ENCODE data around the gene CDCP2. TPM values are rescaled to one million over a fixed set of nuclear protein-coding genes. Genes with fewer than 3 reads are reported as not detected.
"Not testable (repeated sequence)": the region's sequence is repeated elsewhere in the genome, so short reads cannot be mapped to it uniquely, and the experiment has no call there.

The CDCP2 gene
- total RNA-seq, 1 donor from 2014 or later = not detected

DNA sequence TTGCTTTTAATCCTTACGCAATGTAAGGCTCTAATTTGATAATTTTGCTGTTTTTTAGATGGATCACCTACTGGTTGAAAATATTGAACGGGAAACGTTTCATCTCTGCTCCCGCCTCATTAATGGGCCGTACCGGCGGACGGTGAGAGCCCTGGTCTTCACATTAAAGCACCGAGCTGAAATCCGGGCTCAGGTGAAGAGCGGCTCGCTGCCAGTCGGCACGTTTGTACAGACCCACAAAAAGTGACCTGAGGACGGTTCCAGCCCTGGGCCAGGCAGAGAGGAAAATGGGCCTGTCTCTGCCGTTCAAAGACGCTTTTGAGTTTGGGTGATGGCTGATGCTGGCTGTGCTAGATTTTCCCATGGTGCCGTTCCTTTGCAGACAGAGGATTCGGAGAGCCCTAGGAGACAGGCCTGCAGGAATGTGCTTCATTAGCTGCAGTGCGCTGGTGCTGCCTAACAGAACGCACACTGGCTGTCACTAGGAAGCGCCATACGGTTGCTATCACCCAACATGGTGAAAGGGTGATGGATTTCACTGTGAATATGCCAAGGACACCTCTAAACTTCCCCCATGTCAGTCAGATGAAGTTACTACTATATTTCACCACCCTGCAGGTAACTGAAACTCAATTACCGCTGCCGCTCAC is 56.4 kb downstream of the CDCP2 start:
- TF ChIP-seq, protein P1, sequence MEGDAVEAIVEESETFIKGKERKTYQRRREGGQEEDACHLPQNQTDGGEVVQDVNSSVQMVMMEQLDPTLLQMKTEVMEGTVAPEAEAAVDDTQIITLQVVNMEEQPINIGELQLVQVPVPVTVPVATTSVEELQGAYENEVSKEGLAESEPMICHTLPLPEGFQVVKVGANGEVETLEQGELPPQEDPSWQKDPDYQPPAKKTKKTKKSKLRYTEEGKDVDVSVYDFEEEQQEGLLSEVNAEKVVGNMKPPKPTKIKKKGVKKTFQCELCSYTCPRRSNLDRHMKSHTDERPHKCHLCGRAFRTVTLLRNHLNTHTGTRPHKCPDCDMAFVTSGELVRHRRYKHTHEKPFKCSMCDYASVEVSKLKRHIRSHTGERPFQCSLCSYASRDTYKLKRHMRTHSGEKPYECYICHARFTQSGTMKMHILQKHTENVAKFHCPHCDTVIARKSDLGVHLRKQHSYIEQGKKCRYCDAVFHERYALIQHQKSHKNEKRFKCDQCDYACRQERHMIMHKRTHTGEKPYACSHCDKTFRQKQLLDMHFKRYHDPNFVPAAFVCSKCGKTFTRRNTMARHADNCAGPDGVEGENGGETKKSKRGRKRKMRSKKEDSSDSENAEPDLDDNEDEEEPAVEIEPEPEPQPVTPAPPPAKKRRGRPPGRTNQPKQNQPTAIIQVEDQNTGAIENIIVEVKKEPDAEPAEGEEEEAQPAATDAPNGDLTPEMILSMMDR (IDR thresholded peaks at IDR 0.05; ENCODE audit: unreplicated experiment) = no peak
- H3K4me1 Mint-ChIP-seq (ENCODE audit: low read depth) = peaks cover 13% of the 10 kb centered on the region
- no peak overlapping the region for H3K27ac Mint-ChIP-seq
- no peaks in the 10 kb centered on the region for H3K9me3 Mint-ChIP-seq (ENCODE audit: low read depth)
- no peak overlapping the region for H3K4me3 Mint-ChIP-seq (ENCODE audit: low read depth)
- DNase-seq (ENCODE audit: low spot score, unreplicated experiment) = no peak
- peaks cover 10% of the 10 kb centered on the region for H3K36me3 Mint-ChIP-seq (ENCODE audit: insufficient read depth)
- no peaks in the 10 kb centered on the region for H3K27me3 Mint-ChIP-seq

DNA sequence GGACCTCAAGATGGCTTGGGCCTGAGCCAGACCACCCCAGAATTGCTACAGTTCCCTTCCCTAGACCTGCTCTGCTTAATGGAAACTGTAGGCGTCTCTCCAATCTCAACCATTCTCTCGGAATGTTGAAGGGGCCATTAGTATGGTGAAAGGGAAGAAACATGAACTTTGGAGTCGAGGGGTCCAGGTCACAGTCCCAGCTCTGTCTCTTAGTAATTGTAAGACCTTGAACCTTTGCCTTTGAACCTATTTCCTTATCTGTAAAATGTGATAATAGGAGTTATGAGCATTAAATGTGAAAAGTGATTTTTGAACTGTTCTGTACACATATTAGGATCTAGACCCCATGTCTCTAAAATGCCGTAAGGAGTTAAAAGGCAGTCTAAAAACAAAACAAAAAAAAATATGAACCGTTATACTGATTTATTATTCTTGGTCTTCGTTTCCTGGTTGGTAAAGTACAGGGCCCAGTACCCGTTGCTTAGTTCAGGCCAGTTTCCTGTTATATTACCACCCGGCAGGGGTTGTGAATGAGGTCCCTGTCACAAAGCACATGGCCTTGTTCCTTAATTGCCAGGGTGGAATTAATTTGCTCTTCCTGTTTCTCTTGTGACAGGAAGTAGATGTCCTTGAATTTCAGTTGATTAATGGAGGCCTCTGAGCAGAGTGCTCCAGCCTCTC is 57.1 kb downstream of the CDCP2 start:
- peaks cover 13% of the 10 kb centered on the region for H3K4me1 Mint-ChIP-seq (ENCODE audit: low read depth)
- H3K9me3 Mint-ChIP-seq (ENCODE audit: low read depth) = no peaks in the 10 kb centered on the region
- TF ChIP-seq, protein P1 (IDR thresholded peaks at IDR 0.05; ENCODE audit: unreplicated experiment) = no peak
- H3K27me3 Mint-ChIP-seq = no peaks in the 10 kb centered on the region
- no peak overlapping the region for H3K27ac Mint-ChIP-seq
- no peak overlapping the region for H3K4me3 Mint-ChIP-seq (ENCODE audit: low read depth)
- no peak for DNase-seq (ENCODE audit: low spot score, unreplicated experiment)
- H3K36me3 Mint-ChIP-seq (ENCODE audit: insufficient read depth) = peaks cover 7% of the 10 kb centered on the region

DNA sequence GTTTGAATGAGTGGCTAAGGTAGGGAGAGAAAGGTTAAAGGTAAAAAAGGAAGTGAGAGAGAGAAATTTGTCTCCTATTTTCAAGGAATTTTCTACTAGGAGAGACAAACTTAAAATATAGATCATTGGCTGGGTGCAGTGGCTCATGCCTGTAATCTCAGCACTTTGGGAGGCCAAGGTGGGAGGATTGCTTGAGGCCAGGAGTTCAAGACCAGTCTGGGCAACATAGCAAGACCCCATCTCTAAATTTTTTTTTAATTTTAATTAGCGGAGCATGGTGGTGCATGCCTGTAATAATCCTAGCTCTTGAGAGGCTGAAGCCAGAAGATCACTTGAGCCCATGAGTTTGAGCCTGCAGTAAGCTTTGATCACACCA is 58.1 kb downstream of the CDCP2 start:
- H3K4me3 Mint-ChIP-seq (ENCODE audit: low read depth); H3K27ac Mint-ChIP-seq; H3K27me3 Mint-ChIP-seq; DNase-seq (ENCODE audit: low spot score, unreplicated experiment); H3K4me1 Mint-ChIP-seq (ENCODE audit: low read depth); H3K9me3 Mint-ChIP-seq (ENCODE audit: low read depth); H3K36me3 Mint-ChIP-seq (ENCODE audit: insufficient read depth): not testable (repeated sequence)

DNA sequence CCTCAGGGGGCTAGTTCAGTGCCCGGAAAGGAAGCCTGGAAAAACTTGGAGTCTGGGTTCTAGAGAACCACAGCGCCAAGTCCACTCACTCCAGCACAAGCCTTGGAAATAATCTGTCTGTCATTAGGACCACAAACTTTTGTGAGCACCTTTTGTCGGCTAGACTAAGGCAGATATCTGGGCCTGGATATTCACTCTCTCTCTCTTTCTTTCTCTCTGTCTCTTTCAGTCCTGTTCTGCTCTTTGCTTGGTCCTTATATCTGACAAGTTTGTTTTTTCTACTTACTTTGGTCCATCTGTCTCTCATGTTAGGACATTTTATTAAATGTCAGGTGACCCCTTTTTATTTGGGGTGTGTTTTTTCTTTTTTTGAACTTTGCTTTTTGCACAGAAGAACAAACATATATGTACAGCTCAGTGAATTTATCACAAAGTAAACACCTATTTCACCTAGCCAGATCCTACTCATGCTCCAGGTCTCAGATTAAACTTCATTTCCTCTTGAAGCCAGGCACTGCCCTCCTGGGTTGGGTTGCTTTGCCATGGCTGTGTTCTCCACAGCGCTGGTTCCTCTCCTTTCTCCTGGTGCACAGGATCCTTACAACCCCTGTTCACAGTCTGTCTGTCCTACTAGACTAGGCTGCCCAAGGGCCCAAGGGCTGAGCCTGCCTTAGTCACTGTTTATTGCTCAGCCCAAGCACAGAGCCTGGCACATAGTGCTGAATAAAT is 58.6 kb downstream of the CDCP2 start:
- Mint-ChIP-seq H3K4me1 (ENCODE audit: low read depth) (peaks cover 7% of the 10 kb centered on the region), H3K27me3 (no peaks in the 10 kb centered on the region), H3K36me3 (ENCODE audit: insufficient read depth) (peaks cover 5% of the 10 kb centered on the region), H3K27ac (peak overlapping the region; percentile 25), H3K9me3 (ENCODE audit: low read depth) (no peaks in the 10 kb centered on the region), H3K4me3 (ENCODE audit: low read depth) (no peak overlapping the region)
- TF ChIP-seq, protein P1 (IDR thresholded peaks at IDR 0.05; ENCODE audit: unreplicated experiment) = no peak
- DNase-seq (ENCODE audit: low spot score, unreplicated experiment) = no peak

DNA sequence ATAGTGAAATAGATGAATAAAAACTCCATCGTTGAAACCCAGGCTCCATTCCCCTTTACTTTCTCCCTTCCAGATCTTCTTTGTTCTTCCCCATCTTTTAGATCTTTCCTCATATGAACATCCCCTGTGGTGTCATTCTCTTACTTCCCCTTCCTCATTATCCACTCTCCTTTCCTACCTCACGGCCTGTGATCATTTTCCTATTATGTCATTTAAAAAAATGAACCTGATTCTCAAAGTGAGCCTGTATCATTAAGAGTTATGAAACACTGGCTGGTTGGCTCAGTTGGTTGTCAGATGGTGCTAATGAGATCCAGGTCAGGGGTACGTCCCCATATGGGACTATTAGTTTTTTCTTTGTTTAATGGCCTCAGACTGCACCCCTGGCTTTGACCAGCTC is 61.1 kb downstream of the CDCP2 start:
- H3K4me3 Mint-ChIP-seq (ENCODE audit: low read depth) = no peak overlapping the region
- no peaks in the 10 kb centered on the region for H3K27me3 Mint-ChIP-seq
- H3K9me3 Mint-ChIP-seq (ENCODE audit: low read depth) = no peaks in the 10 kb centered on the region
- no peak overlapping the region for H3K27ac Mint-ChIP-seq
- no peak for DNase-seq (ENCODE audit: low spot score, unreplicated experiment)
- peaks cover 2% of the 10 kb centered on the region for H3K36me3 Mint-ChIP-seq (ENCODE audit: insufficient read depth)
- H3K4me1 Mint-ChIP-seq (ENCODE audit: low read depth) = peaks cover 7% of the 10 kb centered on the region
- TF ChIP-seq, protein P1 (IDR thresholded peaks at IDR 0.05; ENCODE audit: unreplicated experiment) = no peak
